G401.6 (cell line): ENCODE results near the gene MOGAT3.

Experiments
- FAIRE-seq: peaks from 2 replicates; lab custom pipeline; 2012; peaks lifted over from hg19 to GRCh38; lab: Jason Lieb, UNC

The MOGAT3 gene

GRCh38 chr7:101160910-101161309, 39.9 kb downstream of the MOGAT3 start:
- no peak for FAIRE-seq

GRCh38 chr7:101159696-101160674, 40.9 kb downstream of the MOGAT3 start:
- no peak for FAIRE-seq

- no peak for FAIRE-seq
These were observed 43.8 kb downstream of the MOGAT3 start for GRCh38 chr7:101156866-101157589.

- FAIRE-seq: no peak
These were observed 44.6 kb downstream of the MOGAT3 start for GRCh38 chr7:101156277-101156676.

GRCh38 chr7:101155303-101155702, 45.5 kb downstream of the MOGAT3 start:
- FAIRE-seq: no peak

GRCh38 chr7:101154693-101155102, 46.1 kb downstream of the MOGAT3 start:
- no peak for FAIRE-seq

- FAIRE-seq: no peak
These were observed 46.7 kb downstream of the MOGAT3 start, which contains the start of gene AP1S1 for GRCh38 chr7:101153969-101154692. Gene AP1S1 (plus strand): TSS chr7:101154476. CDS start chr7:101154515, 39 bp downstream.

- no peak for FAIRE-seq
These were observed 48.8 kb downstream of the MOGAT3 start for GRCh38 chr7:101151908-101152651.
